Gastroesophageal sphincter (tissue), 3 donors: ENCODE measurements around the gene ZNF12.

Experiments used
- CTCF ChIP-seq, 4 experiments: fragments of 200-600 bp in 2 of 4; fragments of 450-650 bp in 2 of 4; sonication (generic) in 1 of 4; IDR thresholded peaks; one replicate each; pipeline ENCODE4 v1.5.1; 2017 to 2019; ENCODE audit warnings: antibody characterized with exemption in 4 of 4, mild to moderate bottlenecking in 2 of 4, moderate library complexity in 2 of 4
- EP300 ChIP-seq: sonication (generic); formaldehyde crosslinking; IDR thresholded peaks from one replicate; pipeline ENCODE4 v1.6.1; 2017; ENCODE audit warnings: antibody characterized with exemption, mild to moderate bottlenecking
- POLR2A ChIP-seq, 2 donors: fragments of 450-650 bp; IDR thresholded peaks; one replicate each; pipeline ENCODE4 v1.6.1; 2017; ENCODE audit warnings: antibody characterized with exemption in 2 of 2, mild to moderate bottlenecking in 2 of 2, moderate library complexity in 1 of 2
- POLR2AphosphoS5 ChIP-seq: sonication (generic); formaldehyde crosslinking; IDR thresholded peaks from one replicate; pipeline ENCODE4 v1.6.1; 2017; ENCODE audit warnings: antibody characterized with exemption

DNA sequence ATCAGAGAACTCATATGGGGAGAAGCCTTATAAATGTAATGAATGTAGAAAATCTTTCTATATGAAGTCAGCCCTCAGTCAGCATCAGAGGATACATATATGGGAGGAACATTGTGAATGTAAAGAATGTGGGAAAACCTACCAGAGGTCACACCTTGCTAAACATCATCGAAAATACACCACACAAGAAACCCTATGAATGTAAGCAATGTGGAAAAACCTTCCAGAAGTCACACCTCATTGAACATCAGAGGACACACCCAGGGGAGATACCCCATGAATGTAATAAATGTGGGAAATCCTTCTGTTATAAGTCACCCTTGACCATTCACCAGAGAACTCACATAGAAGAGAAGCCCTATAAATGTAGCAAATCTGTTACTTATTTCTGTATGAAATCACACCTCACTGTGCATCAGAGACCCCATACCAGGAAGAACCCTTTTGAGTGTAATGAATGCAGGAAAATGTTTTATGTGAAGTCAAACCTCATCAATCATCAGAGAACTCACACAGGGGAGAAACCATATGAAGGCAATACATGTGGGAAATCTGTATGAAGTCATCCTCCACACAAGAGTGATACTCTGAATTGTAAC is 30.8 kb downstream of the ZNF12 start:
- TF ChIP-seq EP300 (no peak), POLR2AphosphoS5 (no peak), CTCF (IDR thresholded peaks at IDR 0.05) (no peak), POLR2A (IDR thresholded peaks at IDR 0.05) (no peak)
